Keratinocyte (primary cell): Measurements from ENCODE around the gene TMEM18. TPM values are rescaled to one million over a fixed set of nuclear protein-coding genes. Genes with fewer than 3 reads are reported as not detected.

ENCODE experiments used
- DNase-seq: peaks from one replicate; pipeline ENCODE4 v3.0.0-alpha.2; 2011; ENCODE audit warnings: low read depth, missing footprints, low spot score
- FAIRE-seq: peaks from 2 replicates; lab custom pipeline; 2011; peaks lifted over from hg19 to GRCh38; lab: Jason Lieb, UNC
- H2AFZ ChIP-seq: 2 replicates; pipeline ENCODE4 v1.6.0; 2012; ENCODE audit warnings: low read length, control low read depth, inconsistent platforms; ENCODE audit not compliant: control insufficient read depth
- H3K27ac ChIP-seq: 2 replicates; pipeline ENCODE4 v1.5.1; 2011; ENCODE audit warnings: low read length; ENCODE audit not compliant: control insufficient read depth, insufficient read depth
- H3K27me3 ChIP-seq: 3 replicates; pipeline ENCODE4 v1.6.0; 2011; ENCODE audit warnings: low read length; ENCODE audit not compliant: control insufficient read depth, insufficient read depth; ENCODE audit errors: extremely low read depth
- H3K36me3 ChIP-seq, 2 experiments: 2 replicates in 1 of 2; 3 replicates in 1 of 2; pipeline ENCODE4 v1.5.1; 2011; ENCODE audit warnings: low read length in 2 of 2, mild to moderate bottlenecking in 1 of 2; ENCODE audit not compliant: control insufficient read depth in 2 of 2, insufficient read depth in 2 of 2; ENCODE audit errors: extremely low read depth in 1 of 2
- H3K4me1 ChIP-seq: 3 replicates; pipeline ENCODE4 v1.5.1; 2011; ENCODE audit warnings: low read length; ENCODE audit not compliant: control insufficient read depth, insufficient read depth; ENCODE audit errors: extremely low read depth
- H3K4me2 ChIP-seq: 3 replicates; pipeline ENCODE4 v1.6.0; 2011; ENCODE audit warnings: low read depth, low read length; ENCODE audit not compliant: control insufficient read depth, insufficient read depth; ENCODE audit errors: extremely low read depth
- H3K4me3 ChIP-seq, 3 experiments: fragments of 200-600 bp in 1 of 3; sonication (generic) in 1 of 3; 2 replicates in 2 of 3; 3 replicates in 1 of 3; pipeline ENCODE4 v1.5.1; 2011 to 2016; ENCODE audit warnings: low read length in 3 of 3, mild to moderate bottlenecking in 3 of 3, control low read depth in 2 of 3, inconsistent platforms in 1 of 3, low read depth in 1 of 3, mixed read lengths in 1 of 3, mixed run types in 1 of 3, moderate library complexity in 1 of 3; ENCODE audit not compliant: control insufficient read depth in 2 of 3, insufficient read depth in 2 of 3; ENCODE audit errors: extremely low read depth in 1 of 3
- H3K79me2 ChIP-seq: 2 replicates; pipeline ENCODE4 v1.6.0; 2012; ENCODE audit warnings: low read length; ENCODE audit not compliant: control insufficient read depth, insufficient read depth
- H3K9ac ChIP-seq: 3 replicates; pipeline ENCODE4 v1.6.0; 2011; ENCODE audit warnings: low read length; ENCODE audit not compliant: control insufficient read depth, insufficient read depth; ENCODE audit errors: extremely low read depth
- H3K9me1 ChIP-seq: 3 replicates; pipeline ENCODE4 v1.6.0; 2011; ENCODE audit warnings: low read length; ENCODE audit not compliant: control insufficient read depth, insufficient read depth; ENCODE audit errors: extremely low read depth
- H3K9me3 ChIP-seq: 2 replicates; pipeline ENCODE4 v1.5.1; 2012; ENCODE audit warnings: low read depth, low read length; ENCODE audit not compliant: control insufficient read depth
- H4K20me1 ChIP-seq: 3 replicates; pipeline ENCODE4 v1.6.0; 2011; ENCODE audit warnings: low read length; ENCODE audit not compliant: control insufficient read depth, insufficient read depth; ENCODE audit errors: extremely low read depth
- EZH2 ChIP-seq: IDR thresholded peaks from one replicate; pipeline ENCODE4 v1.6.1; 2012; ENCODE audit warnings: inconsistent platforms, mild to moderate bottlenecking, low read length, moderate library complexity
- dilution Hi-C: fragments of 300-500 bp; cut with MboI; formaldehyde crosslinking; loops from one replicate; pipeline ENCODE4 v1.7.0; 2020; ENCODE audit warnings: low sequenced_read_pairs; ENCODE audit not compliant: extremely low pct_ligation_motif_present
- polyA plus RNA-seq, 5 experiments: library from polyadenylated mRNA; depleted of rRNA in 3 of 5; stranded (reverse) in 3 of 5; stranded (forward) in 1 of 5; unstranded in 1 of 5; fragments of >200 nt; gene quantifications; 1 replicate in 1 of 5; 2 replicates in 3 of 5; 3 replicates in 1 of 5; pipeline versions ENCODE4 v1.2.1 to v1.2.3, GENCODE V29; 2011 to 2012; ENCODE audit warnings: missing spikeins in 2 of 5, low read depth in 1 of 5, low replicate concordance in 1 of 5
- TF ChIP-seq, protein P1 (sequence below), 3 experiments: IDR thresholded peaks in 1 of 3; conservative IDR thresholded peaks in 1 of 3; optimal IDR thresholded peaks in 1 of 3; 2 replicates in 2 of 3; 3 replicates in 1 of 3; pipeline versions ENCODE3 to v1.5.1; 2011; ENCODE audit warnings: low read length in 3 of 3, mild to moderate bottlenecking in 3 of 3, moderate library complexity in 2 of 3, control low read depth in 1 of 3, inconsistent platforms in 1 of 3; ENCODE audit not compliant: insufficient read depth in 2 of 3; ENCODE audit errors: extremely low read depth in 1 of 3

The TMEM18 gene
- polyA plus RNA-seq, 1 donor (not counting 4 experiments of a cell fraction or from before 2014, with no cell fraction given): 27.7 TPM

DNA sequence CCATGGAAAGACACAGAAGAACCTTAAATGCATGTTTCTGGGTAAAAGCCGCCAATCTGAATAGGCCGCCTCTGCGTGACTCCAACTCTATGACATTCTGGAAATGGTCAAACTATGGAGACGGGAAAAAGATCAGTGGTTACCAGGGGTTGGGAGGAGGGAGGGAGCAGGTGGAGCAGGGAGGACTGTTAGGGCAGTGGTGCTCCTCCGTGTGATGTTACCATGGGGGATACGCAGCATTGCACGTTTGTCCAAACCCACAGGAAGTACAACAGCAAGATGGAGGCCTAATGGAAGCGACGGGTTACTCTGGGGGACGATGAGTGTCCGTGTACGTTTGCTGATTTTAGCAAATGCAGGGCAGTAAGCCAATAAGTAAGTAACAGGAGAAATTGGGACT, 17.2 kb downstream of the TMEM18 start:
- no peaks in the 10 kb centered on the region for H3K79me2 ChIP-seq
- H3K4me2 ChIP-seq: no peak overlapping the region
- H3K36me3 ChIP-seq: peaks cover 0 to 5% of the 10 kb centered on the region in 2 experiments
- dilution Hi-C loops: no loop called here
- no peak for TF ChIP-seq EZH2
- TF ChIP-seq, protein P1, sequence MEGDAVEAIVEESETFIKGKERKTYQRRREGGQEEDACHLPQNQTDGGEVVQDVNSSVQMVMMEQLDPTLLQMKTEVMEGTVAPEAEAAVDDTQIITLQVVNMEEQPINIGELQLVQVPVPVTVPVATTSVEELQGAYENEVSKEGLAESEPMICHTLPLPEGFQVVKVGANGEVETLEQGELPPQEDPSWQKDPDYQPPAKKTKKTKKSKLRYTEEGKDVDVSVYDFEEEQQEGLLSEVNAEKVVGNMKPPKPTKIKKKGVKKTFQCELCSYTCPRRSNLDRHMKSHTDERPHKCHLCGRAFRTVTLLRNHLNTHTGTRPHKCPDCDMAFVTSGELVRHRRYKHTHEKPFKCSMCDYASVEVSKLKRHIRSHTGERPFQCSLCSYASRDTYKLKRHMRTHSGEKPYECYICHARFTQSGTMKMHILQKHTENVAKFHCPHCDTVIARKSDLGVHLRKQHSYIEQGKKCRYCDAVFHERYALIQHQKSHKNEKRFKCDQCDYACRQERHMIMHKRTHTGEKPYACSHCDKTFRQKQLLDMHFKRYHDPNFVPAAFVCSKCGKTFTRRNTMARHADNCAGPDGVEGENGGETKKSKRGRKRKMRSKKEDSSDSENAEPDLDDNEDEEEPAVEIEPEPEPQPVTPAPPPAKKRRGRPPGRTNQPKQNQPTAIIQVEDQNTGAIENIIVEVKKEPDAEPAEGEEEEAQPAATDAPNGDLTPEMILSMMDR (optimal IDR thresholded peaks at IDR 0.05 in 1 of 3, IDR thresholded peaks at IDR 0.05 in 1 of 3, conservative IDR thresholded peaks at IDR 0.05 in 1 of 3; ENCODE audit: extremely low read depth in 1 of 3, insufficient read depth in 2 of 3, low read length in 3 of 3): no peak
- no peaks in the 10 kb centered on the region for H4K20me1 ChIP-seq
- no peaks in the 10 kb centered on the region for H3K4me1 ChIP-seq
- H3K9me3 ChIP-seq: no peaks in the 10 kb centered on the region
- no peak overlapping the region for H3K27ac ChIP-seq
- no peaks in the 10 kb centered on the region for H3K9me1 ChIP-seq
- H3K27me3 ChIP-seq: peaks cover 4% of the 10 kb centered on the region
- no peak overlapping the region for H2AFZ ChIP-seq
- no peak overlapping the region for H3K4me3 ChIP-seq
- H3K9ac ChIP-seq: no peak overlapping the region
- FAIRE-seq: no peak
- no peak for DNase-seq

- H3K27ac ChIP-seq: no peak overlapping the region
- H3K4me2 ChIP-seq: no peak overlapping the region
- no peaks in the 10 kb centered on the region for H3K9me1 ChIP-seq
- no peak overlapping the region for H3K9ac ChIP-seq
- no peak overlapping the region for H2AFZ ChIP-seq
- H4K20me1 ChIP-seq: no peaks in the 10 kb centered on the region
- peaks cover 4% of the 10 kb centered on the region for H3K27me3 ChIP-seq
- DNase-seq (no peak), FAIRE-seq (no peak)
- no peaks in the 10 kb centered on the region for H3K79me2 ChIP-seq
- dilution Hi-C loops: no loop called here
- H3K36me3 ChIP-seq: peaks cover 0 to 4% of the 10 kb centered on the region in 2 experiments
- no peaks in the 10 kb centered on the region for H3K9me3 ChIP-seq
- no peak for TF ChIP-seq EZH2
- TF ChIP-seq, protein P1 (optimal IDR thresholded peaks at IDR 0.05 in 1 of 3, IDR thresholded peaks at IDR 0.05 in 1 of 3, conservative IDR thresholded peaks at IDR 0.05 in 1 of 3; ENCODE audit: extremely low read depth in 1 of 3, insufficient read depth in 2 of 3, low read length in 3 of 3): no peak
- H3K4me1 ChIP-seq: no peaks in the 10 kb centered on the region
- H3K4me3 ChIP-seq: no peak overlapping the region
These were observed 18.8 kb downstream of the TMEM18 start for GRCh38 chr2:658426-658825.
